CD4-positive, alpha-beta T cell (primary cell): ENCODE results near the gene PHRF1. TPM values are rescaled to one million over a fixed set of nuclear protein-coding genes. Genes with fewer than 3 reads are reported as not detected.
A peak's percentile ranks its signal among the peaks of the same experiment; 100 is the strongest.

Experiments used
- ATAC-seq: fragments of 200-7000 bp; cut with Tn5 transposase; one replicate; pipeline ENCODE4 v1.10.0; 2022; ENCODE audit warnings: mild to moderate bottlenecking; ENCODE audit not compliant: poor library complexity
- CTCF ChIA-PET: fragments of 350-600 bp; sonication (Branson Sonifier 250); formaldehyde crosslinking; loops from one replicate; lab custom pipeline; 2021; ENCODE audit warnings: antibody characterized with exemption, inconsistent platforms; lab: Charles Lee
- POLR2A ChIA-PET: fragments of 350-600 bp; sonication (Branson Sonifier 250); formaldehyde crosslinking; loops from one replicate; lab custom pipeline; 2021; ENCODE audit warnings: antibody characterized with exemption, inconsistent platforms; lab: Charles Lee
- DNase-seq, 14 experiments: peaks; one replicate each; pipeline ENCODE4 v3.0.0-alpha.2; 2013 to 2020; ENCODE audit warnings: mixed read lengths in 2 of 14
- H3K27ac ChIP-seq, 2 donors: one replicate each; pipeline versions ENCODE4 v1.5.1 to v1.7.0; 2013; ENCODE audit warnings: low read length in 2 of 2, low read depth in 1 of 2, mild to moderate bottlenecking in 1 of 2
- H3K27me3 ChIP-seq, 2 experiments: 1 replicate in 1 of 2; 2 replicates in 1 of 2; pipeline versions ENCODE4 v1.6.1 to v1.7.0; 2013; ENCODE audit warnings: low read length in 2 of 2, control low read depth in 1 of 2, mild to moderate bottlenecking in 1 of 2, moderate library complexity in 1 of 2; ENCODE audit not compliant: insufficient read depth in 2 of 2, control insufficient read depth in 1 of 2
- H3K36me3 ChIP-seq: one replicate; pipeline ENCODE4 v1.6.1; 2013; ENCODE audit warnings: low read length, control low read depth; ENCODE audit not compliant: insufficient read depth
- H3K4me1 ChIP-seq: one replicate; pipeline ENCODE4 v1.6.1; 2013; ENCODE audit warnings: low read length, control low read depth; ENCODE audit not compliant: insufficient read depth
- H3K4me3 ChIP-seq: one replicate; pipeline ENCODE4 v1.5.1; 2013; ENCODE audit warnings: mild to moderate bottlenecking, low read length, moderate library complexity
- H3K9me3 ChIP-seq, 2 experiments: 1 replicate in 1 of 2; 2 replicates in 1 of 2; pipeline versions ENCODE4 v1.6.1 to v1.7.0; 2013; ENCODE audit warnings: low read length in 2 of 2, mild to moderate bottlenecking in 2 of 2, control low read depth in 1 of 2, moderate library complexity in 1 of 2; ENCODE audit not compliant: control insufficient read depth in 1 of 2, insufficient read depth in 1 of 2
- H3K27ac Mint-ChIP-seq: one replicate; pipeline ENCODE4 v1.8.0; 2020; ENCODE audit warnings: mixed read lengths
- H3K27me3 Mint-ChIP-seq: one replicate; pipeline ENCODE4 v1.8.0; 2021; ENCODE audit warnings: mixed read lengths
- H3K36me3 Mint-ChIP-seq: one replicate; pipeline ENCODE4 v1.8.0; 2021; ENCODE audit warnings: low read depth, mixed read lengths
- H3K4me1 Mint-ChIP-seq: one replicate; pipeline ENCODE4 v1.8.0; 2021; ENCODE audit warnings: low read depth, mixed read lengths
- H3K4me3 Mint-ChIP-seq: one replicate; pipeline ENCODE4 v1.8.0; 2020; ENCODE audit warnings: mild to moderate bottlenecking, mixed read lengths
- H3K9me3 Mint-ChIP-seq: one replicate; pipeline ENCODE4 v1.8.0; 2020; ENCODE audit warnings: mixed read lengths
- intact Hi-C, 2 experiments: fragments of 100-400 bp; cut with DNase I in 1 of 2; cut with micrococcal nuclease in 1 of 2; formaldehyde crosslinking; loops; one replicate each; pipeline versions ENCODE4 v1.15.1 to v1.9.0; 2023 to 2025; cut with DNase I, micrococcal nuclease
- total RNA-seq, 174 experiments: library from RNA in 2 of 174; stranded (reverse) in 2 of 174; gene quantifications; one replicate each; pipeline ENCODE4 v1.2.3 and lab custom pipeline; 2021 to 2026
- TF ChIP-seq, protein P1 (sequence below): fragments of 200-600 bp; IDR thresholded peaks from one replicate; pipeline ENCODE4 v1.8.0; 2022; ENCODE audit warnings: antibody characterized with exemption, mild to moderate bottlenecking

PHRF1 gene
- total RNA-seq, 2 experiments from 2014 or later, result 37.1 to 37.6 TPM

- ATAC-seq, result no peak
- ChIA-PET CTCF (interaction anchor here (1.6 kb wide), 3 partner anchors 18 to 170 kb away, joined by 3 to 4 read pairs (median 4); partner anchors contain the start of genes IRF7 and PHRF1), POLR2A (interaction anchor here (1.3 to 3.9 kb wide), 4 partner anchors 17 to 168 kb away, joined by 3 to 27 read pairs (median 12); partner anchors contain the start of genes PHRF1 and RNH1)
- intact Hi-C loops, result loop anchor here in 1 of 2 experiments (2.0 kb wide), 2 partner anchors 19 to 55 kb away; no protein-coding TSS in a partner anchor
- Histone ChIP-seq H3K36me3 (no peaks in the 10 kb centered on the region), H3K27me3 (no peaks in the 10 kb centered on the region), H3K4me3 (no peak overlapping the region), H3K4me1 (peaks cover 52% of the 10 kb centered on the region), H3K27ac (no peak overlapping the region), H3K9me3 (no peaks in the 10 kb centered on the region)
- Mint-ChIP-seq H3K9me3 (no peaks in the 10 kb centered on the region), H3K36me3 (peaks cover 5% of the 10 kb centered on the region), H3K4me1 (peaks cover 13% of the 10 kb centered on the region), H3K27ac (peak overlapping the region; percentile 12), H3K4me3 (peak overlapping the region; percentile 39), H3K27me3 (no peaks in the 10 kb centered on the region)
- DNase-seq, result peak in 1 of 14 experiments; percentile 41
- TF ChIP-seq, protein P1, sequence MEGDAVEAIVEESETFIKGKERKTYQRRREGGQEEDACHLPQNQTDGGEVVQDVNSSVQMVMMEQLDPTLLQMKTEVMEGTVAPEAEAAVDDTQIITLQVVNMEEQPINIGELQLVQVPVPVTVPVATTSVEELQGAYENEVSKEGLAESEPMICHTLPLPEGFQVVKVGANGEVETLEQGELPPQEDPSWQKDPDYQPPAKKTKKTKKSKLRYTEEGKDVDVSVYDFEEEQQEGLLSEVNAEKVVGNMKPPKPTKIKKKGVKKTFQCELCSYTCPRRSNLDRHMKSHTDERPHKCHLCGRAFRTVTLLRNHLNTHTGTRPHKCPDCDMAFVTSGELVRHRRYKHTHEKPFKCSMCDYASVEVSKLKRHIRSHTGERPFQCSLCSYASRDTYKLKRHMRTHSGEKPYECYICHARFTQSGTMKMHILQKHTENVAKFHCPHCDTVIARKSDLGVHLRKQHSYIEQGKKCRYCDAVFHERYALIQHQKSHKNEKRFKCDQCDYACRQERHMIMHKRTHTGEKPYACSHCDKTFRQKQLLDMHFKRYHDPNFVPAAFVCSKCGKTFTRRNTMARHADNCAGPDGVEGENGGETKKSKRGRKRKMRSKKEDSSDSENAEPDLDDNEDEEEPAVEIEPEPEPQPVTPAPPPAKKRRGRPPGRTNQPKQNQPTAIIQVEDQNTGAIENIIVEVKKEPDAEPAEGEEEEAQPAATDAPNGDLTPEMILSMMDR, result no peak
These were observed 18.7 kb upstream of the PHRF1 start for GRCh38 chr11:557328-558132.

GRCh38 chr11:558503-558902, 17.8 kb upstream of the PHRF1 start:
- peaks cover 52% of the 10 kb centered on the region for H3K4me1 ChIP-seq
- intact Hi-C loops, result loop anchor here in 1 of 2 experiments (2.0 kb wide), 1 partner anchor 54 kb away; no protein-coding TSS in a partner anchor
- peaks cover 7% of the 10 kb centered on the region for H3K36me3 ChIP-seq
- Mint-ChIP-seq H3K27me3 (no peaks in the 10 kb centered on the region), H3K4me1 (peaks cover 13% of the 10 kb centered on the region), H3K27ac (no peak overlapping the region), H3K4me3 (no peak overlapping the region), H3K36me3 (peaks cover 7% of the 10 kb centered on the region), H3K9me3 (no peaks in the 10 kb centered on the region)
- DNase-seq (peak in 1 of 14 experiments; percentile 40), ATAC-seq (no peak)
- H3K27me3 ChIP-seq, result no peaks in the 10 kb centered on the region
- TF ChIP-seq, protein P1, result no peak
- H3K9me3 ChIP-seq, result no peaks in the 10 kb centered on the region
- ChIA-PET POLR2A (interaction anchor here (2.2 kb wide), 1 partner anchor 17 kb away, joined by 21 read pairs; the partner anchor contains the start of gene PHRF1), CTCF (no interaction called here)
- H3K4me3 ChIP-seq, result no peak overlapping the region
- no peak overlapping the region for H3K27ac ChIP-seq

DNA sequence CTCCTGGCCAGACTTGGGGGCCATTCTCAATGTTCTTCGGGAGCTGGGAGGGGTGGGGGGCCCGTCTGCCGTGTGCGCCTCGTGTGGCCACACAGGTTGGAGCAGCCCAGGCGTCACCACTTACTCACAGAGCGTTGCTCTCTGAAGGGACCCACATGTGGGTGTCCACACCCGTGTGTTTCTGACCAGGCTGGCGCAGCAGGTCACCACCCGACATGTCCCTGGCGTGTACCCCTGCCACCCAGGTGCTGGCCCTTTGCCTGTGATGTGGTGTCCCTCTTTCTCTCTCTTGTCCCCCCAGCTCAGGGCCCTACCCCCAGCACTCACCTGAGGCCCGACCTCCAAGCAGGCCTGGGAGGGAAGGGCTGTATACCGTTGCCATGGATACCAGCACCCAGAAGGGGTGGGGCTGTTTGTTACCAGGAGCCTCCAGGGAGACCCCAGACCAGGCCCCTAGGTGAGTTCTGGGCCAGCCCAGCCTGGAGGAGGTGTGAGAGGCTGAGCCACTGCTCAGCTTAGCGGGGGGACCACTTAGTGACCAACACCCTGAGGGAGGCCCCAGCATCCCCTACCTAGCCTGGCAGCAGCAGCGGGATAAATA, 17.1 kb upstream of the PHRF1 start:
- H3K36me3 ChIP-seq, result peaks cover 10% of the 10 kb centered on the region
- no peak overlapping the region for H3K4me3 ChIP-seq
- peaks cover 9% of the 10 kb centered on the region for H3K36me3 Mint-ChIP-seq
- ChIA-PET CTCF (interaction anchor here (1.0 to 1.6 kb wide), 2 partner anchors 9 to 70 kb away, joined by 3 read pairs; no protein-coding TSS in a partner anchor), POLR2A (interaction anchor here (0.9 to 2.2 kb wide), 3 partner anchors 10 to 55 kb away, joined by 4 to 21 read pairs (median 11); partner anchors contain the start of gene PHRF1)
- peak overlapping the region; percentile 88 for H3K27ac Mint-ChIP-seq
- H3K27me3 Mint-ChIP-seq, result no peaks in the 10 kb centered on the region
- TF ChIP-seq, protein P1, result no peak
- H3K9me3 Mint-ChIP-seq, result no peaks in the 10 kb centered on the region
- DNase-seq, result peak in 2 of 14 experiments; percentile 48 to 62
- H3K4me1 Mint-ChIP-seq, result peaks cover 13% of the 10 kb centered on the region
- peak overlapping the region; percentile 54 for H3K4me3 Mint-ChIP-seq
- H3K9me3 ChIP-seq, result no peaks in the 10 kb centered on the region
- H3K4me1 ChIP-seq, result peaks cover 46% of the 10 kb centered on the region
- H3K27ac ChIP-seq, result no peak overlapping the region
- no peaks in the 10 kb centered on the region for H3K27me3 ChIP-seq
- no peak for ATAC-seq
- intact Hi-C loops, result loop anchor here in 1 of 2 experiments (2.0 kb wide), 1 partner anchor 54 kb away; no protein-coding TSS in a partner anchor
